Ecto neural progenitor cell (in vitro differentiated cells): ENCODE results near the gene ZHX3.

Source experiments
- DNase-seq: peaks from one replicate; pipeline ENCODE4 v3.0.0-alpha.2; 2018; ENCODE audit warnings: low spot score

The ZHX3 gene

DNA sequence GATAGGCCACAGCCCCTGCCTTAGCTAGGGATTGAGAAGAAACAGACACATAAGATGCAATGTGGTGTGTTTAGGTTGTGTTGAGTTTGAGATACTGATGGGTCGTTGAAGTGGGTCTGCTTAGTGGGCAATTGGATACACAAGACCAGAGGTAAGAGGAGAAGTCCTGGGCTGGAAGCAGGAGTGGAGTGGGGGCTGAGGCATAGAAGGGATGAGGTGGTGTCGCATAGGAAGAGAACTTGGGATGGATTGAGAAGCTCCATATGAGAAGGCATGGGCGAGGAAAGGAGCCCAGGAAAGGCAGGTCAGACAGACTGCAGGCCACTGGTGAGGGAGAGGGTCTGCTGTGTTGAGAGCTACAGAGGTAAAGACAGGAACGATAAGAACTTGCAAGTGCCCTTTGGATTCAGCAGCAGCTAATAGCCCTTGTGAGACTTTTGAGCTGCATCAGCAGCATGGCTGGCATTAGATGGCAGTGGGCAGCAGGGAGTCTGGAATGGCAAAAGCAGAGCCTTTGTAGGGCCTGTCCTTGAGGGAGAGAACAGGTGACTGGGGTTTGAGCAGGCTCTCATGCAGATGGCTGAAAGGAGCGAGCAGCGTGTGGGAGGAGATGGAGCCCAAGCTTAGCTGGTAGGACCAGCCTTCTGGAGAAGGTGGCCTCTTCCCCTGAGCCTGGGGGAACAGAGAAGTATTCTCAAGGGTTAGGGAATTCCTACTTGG lies 147.0 kb downstream of the ZHX3 start:
- DNase-seq: no peak

GRCh38 chr20:41169791-41170351 lies 147.7 kb downstream of the ZHX3 start:
- no peak for DNase-seq

DNA sequence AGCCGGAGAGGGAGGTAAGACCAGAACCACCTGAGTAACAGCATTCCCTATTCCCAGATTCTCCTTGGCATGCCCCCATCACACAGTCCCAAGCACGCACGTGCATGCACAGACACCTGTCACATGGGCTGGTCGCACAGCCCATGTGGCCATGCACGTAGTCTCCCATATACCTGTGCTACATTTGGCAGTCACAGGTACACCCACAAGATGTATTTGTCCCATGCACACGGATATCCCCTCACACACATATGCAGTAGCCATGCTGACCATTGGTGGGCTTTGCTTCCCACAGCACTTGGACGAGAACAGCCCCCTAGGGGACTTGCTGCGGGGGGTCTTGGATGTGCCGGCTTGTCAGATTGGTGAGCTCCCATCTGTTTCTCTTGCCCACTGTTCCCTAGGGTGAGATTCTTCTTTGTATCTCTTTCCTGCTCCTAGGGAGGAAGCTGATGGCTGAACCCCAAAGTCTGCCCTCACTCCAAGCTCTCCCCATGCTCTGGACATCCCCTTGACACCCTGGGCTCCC lies 148.3 kb downstream of the ZHX3 start:
- no peak for DNase-seq

GRCh38 chr20:41168281-41169161 lies 149.0 kb downstream of the ZHX3 start:
- DNase-seq: no peak

- DNase-seq: no peak
Measured at GRCh38 chr20:41167481-41168253, 149.9 kb downstream of the ZHX3 start.

- no peak for DNase-seq
Measured at GRCh38 chr20:41167118-41167470, 150.4 kb downstream of the ZHX3 start.

- DNase-seq: no peak
Measured at GRCh38 chr20:41166201-41167117, 151.1 kb downstream of the ZHX3 start.

DNA sequence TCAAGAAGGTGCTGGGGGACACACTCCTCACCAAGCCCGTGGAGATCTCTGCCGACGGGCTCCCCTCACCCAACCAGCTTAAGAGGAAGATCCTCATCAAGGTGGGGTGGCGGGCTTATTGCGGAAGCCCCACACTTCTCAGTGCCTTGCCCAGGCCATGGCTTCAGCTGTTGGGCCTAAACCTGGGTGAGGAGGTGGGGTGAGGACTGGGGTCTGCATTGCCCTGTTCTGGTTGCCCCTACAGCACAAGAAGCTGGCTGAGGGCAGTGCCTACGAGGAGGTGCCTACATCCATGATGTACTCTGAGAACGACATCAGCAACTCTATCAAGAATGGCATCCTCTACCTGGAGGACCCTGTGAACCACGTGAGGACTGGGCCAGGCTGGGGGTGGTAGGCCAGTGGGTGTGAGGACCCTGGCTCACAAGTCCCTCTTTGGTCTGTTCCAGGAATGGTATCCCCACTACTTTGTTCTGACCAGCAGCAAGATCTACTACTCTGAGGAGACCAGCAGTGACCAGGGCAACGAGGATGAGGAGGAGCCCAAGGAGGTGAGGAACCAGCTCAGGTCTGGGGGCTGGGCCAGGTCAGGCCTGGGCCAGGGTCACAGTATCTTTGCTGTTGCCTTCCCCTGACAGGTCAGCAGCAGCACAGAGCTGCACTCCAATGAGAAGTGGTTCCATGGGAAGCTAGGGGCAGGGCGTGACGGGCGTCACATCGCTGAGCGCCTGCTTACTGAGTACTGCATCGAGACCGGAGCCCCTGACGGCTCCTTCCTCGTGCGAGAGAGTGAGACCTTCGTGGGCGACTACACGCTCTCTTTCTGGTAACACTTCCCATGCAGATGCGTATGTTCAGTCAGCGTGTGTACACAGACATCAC lies 152.3 kb downstream of the ZHX3 start:
- DNase-seq: no peak

- no peak for DNase-seq
Measured at GRCh38 chr20:41163821-41164220, 153.7 kb downstream of the ZHX3 start.

DNA sequence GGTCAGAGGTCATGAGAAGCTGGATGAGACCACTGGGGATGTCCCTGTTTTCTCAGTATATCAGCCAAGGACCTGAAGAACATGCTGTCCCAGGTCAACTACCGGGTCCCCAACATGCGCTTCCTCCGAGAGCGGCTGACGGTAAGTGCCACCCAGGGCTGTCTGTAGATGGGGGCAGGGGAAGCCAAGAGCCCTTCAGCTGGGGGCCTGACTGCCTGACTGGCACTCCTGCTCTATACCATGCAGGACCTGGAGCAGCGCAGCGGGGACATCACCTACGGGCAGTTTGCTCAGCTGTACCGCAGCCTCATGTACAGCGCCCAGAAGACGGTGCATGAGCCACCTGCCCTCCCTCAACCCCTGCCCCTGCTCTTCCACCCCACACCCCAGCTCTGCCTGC lies 155.1 kb downstream of the ZHX3 start:
- no peak for DNase-seq

DNA sequence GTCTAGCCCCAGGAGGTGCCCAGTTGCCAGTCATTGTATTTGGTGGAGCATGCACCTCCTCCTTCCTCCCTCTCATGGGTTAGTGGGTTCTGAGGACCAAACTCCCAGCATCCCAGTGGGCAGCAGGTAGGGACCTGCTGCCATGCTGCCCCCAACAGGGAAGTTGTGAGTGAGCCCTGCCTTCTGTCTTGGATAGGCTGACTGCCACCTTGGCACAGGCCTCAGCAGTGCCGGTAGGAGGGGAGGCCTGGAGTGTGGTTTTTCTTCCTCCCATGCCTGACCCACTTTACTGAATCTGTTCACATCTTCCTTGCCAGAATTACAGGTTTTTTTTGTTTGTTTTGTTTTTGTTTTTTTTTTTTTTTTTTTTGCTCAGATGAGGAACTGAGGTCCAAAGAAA lies 155.6 kb downstream of the ZHX3 start:
- DNase-seq: no peak

DNA sequence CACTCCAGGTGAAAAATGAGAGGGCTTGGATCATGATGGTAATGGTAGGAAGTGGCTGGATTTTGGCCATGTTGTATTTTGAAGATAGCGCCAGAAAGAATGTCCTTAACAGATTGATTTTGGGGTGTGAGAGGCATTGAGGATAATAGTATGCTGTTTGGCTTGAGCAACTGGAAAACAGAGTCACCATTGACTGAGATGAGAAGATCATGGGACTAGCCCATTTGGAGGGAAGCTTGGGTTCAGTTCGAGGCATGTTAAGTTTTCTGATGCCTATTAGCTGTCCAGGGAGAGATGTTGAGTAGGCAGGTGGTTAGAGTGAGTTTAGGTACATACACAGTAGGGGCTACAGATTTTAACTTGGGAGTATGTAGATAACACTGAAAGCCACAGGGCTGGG lies 156.8 kb downstream of the ZHX3 start:
- no peak for DNase-seq

DNA sequence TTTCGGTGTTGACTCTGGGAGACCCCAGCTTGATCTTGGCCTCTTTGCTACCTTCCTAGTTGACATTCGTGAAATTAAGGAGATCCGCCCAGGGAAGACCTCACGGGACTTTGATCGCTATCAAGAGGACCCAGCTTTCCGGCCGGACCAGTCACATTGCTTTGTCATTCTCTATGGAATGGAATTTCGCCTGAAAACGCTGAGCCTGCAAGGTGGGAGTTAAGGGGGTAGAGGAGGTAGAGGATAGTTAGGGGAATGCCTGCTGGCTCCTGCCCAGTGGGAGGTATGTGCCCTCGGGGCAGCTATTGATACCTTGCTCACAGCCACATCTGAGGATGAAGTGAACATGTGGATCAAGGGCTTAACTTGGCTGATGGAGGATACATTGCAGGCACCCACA lies 158.0 kb downstream of the ZHX3 start:
- DNase-seq: no peak

DNA sequence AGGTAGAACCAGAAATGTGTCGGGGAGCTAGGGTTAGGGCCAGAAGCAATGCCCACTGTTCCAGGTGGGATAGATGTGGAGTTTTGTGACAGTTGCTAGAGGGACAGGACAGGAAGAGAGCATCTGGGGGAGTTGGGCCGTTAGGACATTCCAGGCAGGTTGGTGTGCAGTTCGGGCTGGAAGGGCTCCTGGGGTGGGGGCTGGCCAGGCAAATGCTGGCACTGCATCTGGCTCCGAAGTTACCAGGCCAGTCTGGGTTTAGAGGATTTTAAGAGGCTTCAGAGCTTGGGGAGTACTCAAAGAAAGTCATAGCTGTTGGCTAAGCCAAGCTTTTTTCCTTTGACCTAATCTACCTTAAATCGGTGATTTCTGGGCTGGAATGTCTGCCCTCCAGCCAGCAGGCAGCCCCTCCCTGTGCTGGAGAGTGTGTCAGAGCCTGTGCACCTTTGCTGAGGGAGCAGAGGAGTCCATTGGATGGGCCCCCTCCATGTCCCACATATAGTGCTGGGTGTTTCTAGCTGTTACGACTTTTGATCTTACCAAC lies 159.4 kb downstream of the ZHX3 start:
- no peak for DNase-seq

DNA sequence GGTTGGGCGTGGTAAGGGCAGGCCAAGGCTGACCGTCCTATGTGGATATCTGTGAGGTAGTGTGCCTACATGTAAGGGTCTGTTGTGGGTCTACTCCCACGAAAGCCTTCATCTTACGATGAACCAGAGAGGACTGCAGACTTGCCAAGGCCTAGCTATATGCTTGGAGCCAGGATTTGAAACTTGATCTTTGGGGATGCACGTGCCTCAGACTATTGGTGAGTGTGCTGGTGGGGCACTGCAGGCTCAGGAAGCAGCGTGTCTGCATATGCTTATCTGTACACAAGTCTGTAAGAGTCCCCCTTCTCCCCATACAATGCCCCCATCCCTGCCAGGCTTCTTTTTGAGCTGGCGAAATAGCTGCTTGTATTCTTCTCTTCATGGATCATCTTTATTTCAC lies 162.3 kb downstream of the ZHX3 start:
- no peak for DNase-seq

- no peak for DNase-seq
Measured at GRCh38 chr20:41154436-41155176, 162.9 kb downstream of the ZHX3 start.

DNA sequence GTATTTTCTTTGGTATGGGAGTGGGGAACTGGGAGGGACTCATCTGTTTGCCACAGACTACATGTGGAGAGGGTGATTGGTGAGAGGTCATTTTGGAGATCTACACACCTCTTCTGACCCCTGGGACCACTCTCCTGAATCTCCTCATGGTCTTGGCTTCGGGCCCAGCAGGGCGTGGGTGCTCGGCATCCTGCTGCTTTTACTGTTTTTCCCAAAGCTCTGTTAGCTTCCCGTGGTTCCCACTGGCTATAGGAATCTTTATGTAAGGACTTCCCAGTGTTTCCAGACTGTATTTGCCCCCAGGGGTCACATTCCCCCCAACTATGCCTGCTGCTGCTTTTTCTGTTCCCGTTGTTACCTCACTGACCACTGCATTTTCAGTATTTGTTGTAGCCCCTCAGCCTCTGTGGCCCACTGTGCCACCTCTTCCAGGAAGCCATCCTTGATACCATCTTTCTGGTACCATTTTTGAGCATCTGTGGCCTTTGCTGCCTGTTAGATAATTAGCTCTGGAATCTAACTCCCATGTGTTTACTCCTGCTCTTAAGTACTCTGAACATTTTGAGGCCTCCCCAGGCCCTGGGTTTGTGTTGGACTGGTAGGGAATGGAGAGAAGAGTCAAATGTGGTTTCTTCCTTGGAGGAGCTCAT lies 165.3 kb downstream of the ZHX3 start:
- no peak for DNase-seq

DNA sequence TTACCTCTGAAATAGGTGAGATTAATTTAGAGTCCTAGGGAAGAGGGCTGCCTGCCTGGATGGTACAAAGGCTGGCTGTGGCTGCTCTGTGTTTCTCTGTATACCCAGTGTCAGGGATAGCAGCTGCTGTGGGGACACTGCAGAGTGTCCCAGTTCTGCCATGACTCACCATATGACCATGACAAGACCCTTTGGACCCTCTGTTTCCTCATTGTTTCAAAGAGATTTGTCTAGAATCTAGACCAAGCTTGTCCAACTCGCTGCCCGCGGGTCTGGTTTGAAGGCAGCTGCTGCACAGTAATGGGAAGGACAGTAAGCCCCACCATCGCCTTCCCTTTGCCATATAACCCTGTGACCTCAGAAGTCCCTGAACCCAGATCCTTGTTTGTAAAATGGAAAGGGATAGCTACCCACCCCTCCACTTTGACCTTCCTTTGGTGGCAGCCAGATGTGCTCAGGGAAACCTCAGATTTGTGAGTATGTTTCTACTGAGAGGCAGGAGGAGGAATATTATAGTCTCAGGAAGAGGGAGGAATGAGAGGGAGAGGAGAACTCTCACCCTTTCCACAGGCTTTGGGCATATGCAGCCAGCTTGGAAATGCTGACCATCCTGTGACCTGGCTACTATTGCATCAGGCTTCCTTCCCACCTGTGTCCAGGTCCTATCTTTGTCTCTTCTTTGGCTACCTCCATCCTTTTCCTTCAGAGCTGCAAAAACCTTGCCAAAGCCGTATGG lies 166.2 kb downstream of the ZHX3 start:
- DNase-seq: no peak
